CD4-positive, alpha-beta memory T cell (primary cell): Measurements from ENCODE around the gene LOC101059915.
"Not testable (repeated sequence)": the region's sequence is repeated elsewhere in the genome, so short reads cannot be mapped to it uniquely, and the experiment has no call there.

Experiments used
- CTCF ChIA-PET: fragments of 350-600 bp; sonication (Branson Sonifier 250); formaldehyde crosslinking; loops from one replicate; lab custom pipeline; 2021; ENCODE audit warnings: inconsistent platforms; ENCODE audit not compliant: partially characterized antibody; lab: Charles Lee
- POLR2A ChIA-PET: fragments of 350-600 bp; sonication (Branson Sonifier 250); formaldehyde crosslinking; loops from one replicate; lab custom pipeline; 2021; ENCODE audit not compliant: partially characterized antibody; lab: Charles Lee
- DNase-seq, 5 donors: peaks; one replicate each; pipeline versions ENCODE4 v3.0.0 to v3.0.0-alpha.2; 2020 to 2022; ENCODE audit warnings: mixed read lengths in 1 of 5
- H3K27ac ChIP-seq: one replicate; pipeline ENCODE4 v1.7.0; 2013; ENCODE audit warnings: low read depth, low read length
- H3K27me3 ChIP-seq: 2 replicates; pipeline ENCODE4 v1.7.0; 2013; ENCODE audit warnings: mild to moderate bottlenecking, low read length, moderate library complexity; ENCODE audit not compliant: insufficient read depth
- H3K36me3 ChIP-seq: 2 replicates; pipeline ENCODE4 v1.7.0; 2013; ENCODE audit warnings: mild to moderate bottlenecking, low read length, moderate library complexity; ENCODE audit not compliant: insufficient read depth
- H3K4me1 ChIP-seq: 2 replicates; pipeline ENCODE4 v1.7.0; 2013; ENCODE audit warnings: mild to moderate bottlenecking, low read length, moderate library complexity; ENCODE audit not compliant: insufficient read depth
- H3K4me3 ChIP-seq, 2 donors: one replicate each; pipeline ENCODE4 v1.7.0; 2013; ENCODE audit warnings: low read length in 2 of 2, mild to moderate bottlenecking in 1 of 2
- H3K9me3 ChIP-seq, 2 donors: one replicate each; pipeline ENCODE4 v1.7.0; 2013; ENCODE audit warnings: low read length in 2 of 2, control low read depth in 1 of 2; ENCODE audit not compliant: control insufficient read depth in 1 of 2
- H3K27ac Mint-ChIP-seq, 7 donors: one replicate each; pipeline ENCODE4 v1.8.0; 2020 to 2021; ENCODE audit warnings: mixed read lengths in 7 of 7, mild to moderate bottlenecking in 6 of 7, inconsistent platforms in 3 of 7, moderate library complexity in 3 of 7
- H3K27me3 Mint-ChIP-seq, 2 donors: one replicate each; pipeline ENCODE4 v1.8.0; 2020 to 2021; ENCODE audit warnings: mixed read lengths in 2 of 2
- H3K36me3 Mint-ChIP-seq, 2 donors: one replicate each; pipeline ENCODE4 v1.8.0; 2020 to 2021; ENCODE audit warnings: mixed read lengths in 2 of 2, inconsistent platforms in 1 of 2, mild to moderate bottlenecking in 1 of 2
- H3K4me1 Mint-ChIP-seq, 4 donors: one replicate each; pipeline ENCODE4 v1.8.0; 2020 to 2021; ENCODE audit warnings: mixed read lengths in 4 of 4, mild to moderate bottlenecking in 1 of 4
- H3K4me3 Mint-ChIP-seq, 8 donors: one replicate each; pipeline ENCODE4 v1.8.0; 2020 to 2021; ENCODE audit warnings: mixed read lengths in 8 of 8, mild to moderate bottlenecking in 7 of 8, moderate library complexity in 6 of 8, inconsistent platforms in 3 of 8
- H3K9me3 Mint-ChIP-seq, 8 donors: one replicate each; pipeline ENCODE4 v1.8.0; 2020 to 2021; ENCODE audit warnings: mixed read lengths in 8 of 8, mild to moderate bottlenecking in 5 of 8, inconsistent platforms in 3 of 8, moderate library complexity in 1 of 8
- intact Hi-C: fragments of 100-400 bp; cut with micrococcal nuclease; formaldehyde crosslinking; loops from one replicate; pipeline ENCODE4 v1.15.1; 2023

Gene LOC101059915

GRCh38 chrX:71657267-71657666 lies 10.1 kb upstream of the LOC101059915 start:
- Histone ChIP-seq H3K4me1 (peaks cover 2% of the 10 kb centered on the region), H3K4me3 (no peak overlapping the region), H3K36me3 (no peaks in the 10 kb centered on the region), H3K27me3 (no peaks in the 10 kb centered on the region), H3K9me3 (no peaks in the 10 kb centered on the region), H3K27ac (no peak overlapping the region)
- ChIA-PET CTCF (no interaction called here), POLR2A (no interaction called here)
- H3K4me3 Mint-ChIP-seq = no peak overlapping the region
- H3K9me3 Mint-ChIP-seq = no peaks in the 10 kb centered on the region
- DNase-seq = no peak
- peaks cover under 1 to 7% (median 4%) of the 10 kb centered on the region in 4 donors for H3K4me1 Mint-ChIP-seq
- no peaks in the 10 kb centered on the region for H3K27me3 Mint-ChIP-seq
- H3K36me3 Mint-ChIP-seq = no peaks in the 10 kb centered on the region
- intact Hi-C loops = no loop called here
- H3K27ac Mint-ChIP-seq = no peak overlapping the region

GRCh38 chrX:71659342-71659741 lies 8.0 kb upstream of the LOC101059915 start:
- H3K4me3 Mint-ChIP-seq = no peak overlapping the region
- no peaks in the 10 kb centered on the region for H3K36me3 ChIP-seq
- ChIA-PET POLR2A (no interaction called here), CTCF (no interaction called here)
- intact Hi-C loops = no loop called here
- no peaks in the 10 kb centered on the region for H3K9me3 ChIP-seq
- peaks cover 8 to 24% (median 14%) of the 10 kb centered on the region in 4 donors for H3K4me1 Mint-ChIP-seq
- no peak for DNase-seq
- no peak overlapping the region for H3K27ac Mint-ChIP-seq
- no peaks in the 10 kb centered on the region for H3K27me3 Mint-ChIP-seq
- peaks cover 18% of the 10 kb centered on the region for H3K4me1 ChIP-seq
- H3K36me3 Mint-ChIP-seq = no peaks in the 10 kb centered on the region
- no peaks in the 10 kb centered on the region for H3K27me3 ChIP-seq
- no peaks in the 10 kb centered on the region for H3K9me3 Mint-ChIP-seq
- H3K27ac ChIP-seq = no peak overlapping the region
- no peak overlapping the region for H3K4me3 ChIP-seq

- H3K4me1 Mint-ChIP-seq = peaks cover 8 to 24% (median 14%) of the 10 kb centered on the region in 4 donors
Measured at GRCh38 chrX:71659959-71660358, 7.4 kb upstream of the LOC101059915 start.

DNA sequence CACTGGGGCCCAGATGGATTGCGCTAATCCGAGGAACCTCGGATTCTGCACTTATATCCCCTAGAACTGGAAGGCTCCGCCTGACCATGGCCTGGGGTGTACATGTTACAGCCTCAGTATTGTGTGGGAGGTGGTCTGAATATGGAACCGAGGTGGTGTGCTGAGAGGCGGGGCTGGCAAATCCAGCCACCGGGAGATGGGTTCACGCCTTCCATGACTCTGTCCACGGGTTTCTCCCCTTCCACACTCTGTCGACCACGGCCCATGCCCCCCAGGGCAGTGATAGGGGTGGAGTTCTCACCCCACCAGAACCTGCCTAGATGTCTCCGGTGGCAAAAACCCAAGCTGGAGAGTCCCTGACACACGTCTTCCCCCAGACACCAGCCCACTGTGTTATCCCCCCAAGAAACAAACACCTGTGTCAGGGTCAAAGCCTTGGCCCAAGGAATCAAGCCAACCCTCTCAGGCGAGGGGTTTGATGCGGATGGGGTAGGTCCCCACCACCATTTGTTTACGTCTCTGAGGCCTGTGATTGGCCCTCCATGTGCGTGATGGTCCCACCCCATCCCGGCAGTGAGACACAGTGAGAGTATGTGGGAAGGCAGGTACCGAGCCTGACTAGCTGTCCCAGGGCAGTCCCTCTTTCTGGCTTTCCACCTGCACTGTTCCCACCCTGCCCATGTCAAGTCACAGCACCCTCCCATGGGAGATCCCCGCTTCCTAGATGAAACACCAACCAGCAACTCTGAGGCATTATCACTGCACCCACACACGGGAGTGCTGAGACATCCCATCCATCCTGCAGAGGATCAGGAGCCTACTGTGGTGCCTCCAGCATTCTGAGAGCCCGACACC lies 6.6 kb upstream of the LOC101059915 start:
- intact Hi-C loops = no loop called here
- Mint-ChIP-seq H3K9me3 (no peaks in the 10 kb centered on the region), H3K4me3 (no peak overlapping the region), H3K4me1 (peaks cover 8 to 24% (median 14%) of the 10 kb centered on the region in 4 donors), H3K27ac (peak overlapping the region in 1 of 7 donors; percentile 6), H3K36me3 (no peaks in the 10 kb centered on the region), H3K27me3 (no peaks in the 10 kb centered on the region)
- POLR2A ChIA-PET = no interaction called here
- no peaks in the 10 kb centered on the region for H3K36me3 ChIP-seq
- peaks cover 18% of the 10 kb centered on the region for H3K4me1 ChIP-seq
- H3K27ac ChIP-seq = no peak overlapping the region
- CTCF ChIA-PET = no interaction called here
- no peak overlapping the region for H3K4me3 ChIP-seq
- DNase-seq = no peak
- no peaks in the 10 kb centered on the region for H3K27me3 ChIP-seq
- no peaks in the 10 kb centered on the region for H3K9me3 ChIP-seq

More at GRCh38 chrX:71659959-71660358, 7.4 kb upstream of the LOC101059915 start:
- Mint-ChIP-seq H3K9me3 (no peaks in the 10 kb centered on the region), H3K4me3 (no peak overlapping the region), H3K27me3 (no peaks in the 10 kb centered on the region), H3K36me3 (no peaks in the 10 kb centered on the region), H3K27ac (no peak overlapping the region)
- intact Hi-C loops = no loop called here
- H3K4me3 ChIP-seq = no peak overlapping the region
- H3K27me3 ChIP-seq = no peaks in the 10 kb centered on the region
- CTCF ChIA-PET = no interaction called here
- H3K9me3 ChIP-seq = no peaks in the 10 kb centered on the region
- POLR2A ChIA-PET = no interaction called here
- peaks cover 18% of the 10 kb centered on the region for H3K4me1 ChIP-seq
- no peak overlapping the region for H3K27ac ChIP-seq
- H3K36me3 ChIP-seq = no peaks in the 10 kb centered on the region
- DNase-seq = no peak

- Histone ChIP-seq H3K27me3 (no peaks in the 10 kb centered on the region), H3K27ac (no peak overlapping the region), H3K4me1 (peaks cover 18% of the 10 kb centered on the region), H3K4me3 (no peak overlapping the region), H3K9me3 (no peaks in the 10 kb centered on the region), H3K36me3 (no peaks in the 10 kb centered on the region)
- POLR2A ChIA-PET = no interaction called here
- no peaks in the 10 kb centered on the region for H3K36me3 Mint-ChIP-seq
- peak overlapping the region in 1 of 8 donors; percentile 76 for H3K4me3 Mint-ChIP-seq
- H3K4me1 Mint-ChIP-seq = peaks cover 8 to 24% (median 14%) of the 10 kb centered on the region in 4 donors
- H3K27ac Mint-ChIP-seq = peak overlapping the region in 1 of 7 donors; percentile 69
- no peak for DNase-seq
- H3K27me3 Mint-ChIP-seq = no peaks in the 10 kb centered on the region
- intact Hi-C loops = no loop called here
- CTCF ChIA-PET = interaction anchor here (0.9 kb wide), 1 partner anchor 55 kb away, joined by 3 read pairs; no protein-coding TSS in a partner anchor
- H3K9me3 Mint-ChIP-seq = no peaks in the 10 kb centered on the region
Measured at GRCh38 chrX:71661919-71662318, 5.4 kb upstream of the LOC101059915 start.

DNA sequence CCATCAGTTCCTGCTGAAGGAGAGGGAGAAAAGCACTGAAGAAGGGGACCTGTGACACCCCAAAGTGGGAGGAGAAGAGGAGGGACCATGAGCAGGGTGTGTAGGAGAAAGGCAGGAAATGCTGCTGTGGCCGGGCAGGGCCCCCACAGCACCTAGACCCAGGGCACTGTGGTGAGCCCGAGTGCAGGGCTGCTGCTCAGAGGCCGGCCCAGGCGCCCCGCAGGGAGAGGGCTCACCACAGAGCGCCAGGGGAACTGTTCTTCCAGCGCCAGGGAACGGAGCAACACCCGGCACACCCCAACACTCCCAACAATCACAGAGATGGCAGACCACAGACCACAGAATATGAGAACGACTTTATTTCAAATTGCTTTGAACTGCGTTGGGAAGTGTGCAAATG lies 4.7 kb upstream of the LOC101059915 start:
- POLR2A ChIA-PET, CTCF ChIA-PET: not testable (repeated sequence)
- DNase-seq = peak in 1 of 5 donors; percentile 42

GRCh38 chrX:71663238-71663637 lies 4.1 kb upstream of the LOC101059915 start:
- H3K9me3 ChIP-seq, H3K9me3 Mint-ChIP-seq, H3K4me3 ChIP-seq, intact Hi-C loops, H3K36me3 Mint-ChIP-seq, POLR2A ChIA-PET, H3K27me3 Mint-ChIP-seq, CTCF ChIA-PET, H3K27me3 ChIP-seq, H3K36me3 ChIP-seq: not testable (repeated sequence)
- DNase-seq = peak in 4 of 5 donors; percentile 25 to 82 (median 42)
- Mint-ChIP-seq H3K4me3 (peak overlapping the region in 7 of 8 donors; percentile 9 to 76 (median 46)), H3K27ac (peak overlapping the region in 5 of 7 donors; percentile 57 to 89 (median 78)), H3K4me1 (peaks cover 8 to 24% (median 14%) of the 10 kb centered on the region in 4 donors)
- Histone ChIP-seq H3K27ac (peak overlapping the region; percentile 2), H3K4me1 (peaks cover 18% of the 10 kb centered on the region)

More for the DNA sequence above, 4.7 kb upstream of the LOC101059915 start:
- H3K27me3 Mint-ChIP-seq, H3K4me3 ChIP-seq, H3K36me3 ChIP-seq, H3K9me3 Mint-ChIP-seq, H3K36me3 Mint-ChIP-seq, H3K27me3 ChIP-seq, H3K9me3 ChIP-seq, H3K27ac ChIP-seq, intact Hi-C loops: not testable (repeated sequence)
- Mint-ChIP-seq H3K4me3 (peak overlapping the region; percentile 46 to 76 (median 60)), H3K27ac (peak overlapping the region; percentile 22 to 82 (median 69)), H3K4me1 (peaks cover 8 to 24% (median 14%) of the 10 kb centered on the region in 4 donors)
- H3K4me1 ChIP-seq = peaks cover 18% of the 10 kb centered on the region
